Measurements from ENCODE around the gene KIF25.
"Not testable (repeated sequence)": the region's sequence is repeated elsewhere in the genome, so short reads cannot be mapped to it uniquely, and the experiment has no call there.

KIF25 gene

DNA sequence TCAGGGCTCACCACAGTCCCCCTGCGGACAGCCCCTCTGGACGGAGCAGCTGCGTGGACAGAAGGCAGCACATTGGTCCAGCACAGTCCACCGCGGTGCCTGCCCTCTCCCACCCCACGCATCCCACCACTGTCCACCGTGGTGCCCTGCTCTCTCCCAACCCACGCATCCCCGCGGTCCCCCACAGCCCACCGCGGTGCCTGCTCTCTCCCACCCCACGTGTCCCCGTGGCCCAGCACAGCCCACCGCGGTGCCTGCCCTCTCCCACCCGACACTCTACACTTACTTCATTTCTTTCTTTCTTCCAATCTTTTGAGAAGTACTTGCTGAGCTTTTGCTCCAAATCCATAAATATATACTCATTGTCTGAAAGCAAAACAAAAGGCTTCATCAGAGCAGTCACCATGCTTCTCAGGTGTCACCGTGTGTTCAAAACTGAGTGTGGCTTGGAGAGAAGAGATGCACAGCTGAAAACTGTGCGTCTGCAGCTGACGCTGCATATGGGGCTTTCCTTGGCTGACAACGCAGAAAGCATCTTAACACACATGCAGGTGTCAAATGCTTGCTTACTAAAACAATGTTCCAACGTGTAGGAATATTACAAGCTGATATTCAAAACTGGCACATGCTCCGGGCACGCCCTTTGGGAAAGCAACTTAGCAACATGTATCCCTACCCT, 69.7 kb downstream of the KIF25 start:
- Mint-ChIP-seq H3K36me3 (ENCODE audit: low read depth) (no peaks in the 10 kb centered on the region), H3K27me3 (ENCODE audit: low read depth) (no peaks in the 10 kb centered on the region), H3K4me1 (ENCODE audit: low read depth) (no peaks in the 10 kb centered on the region), H3K4me3 (no peak overlapping the region), H3K9me3 (no peaks in the 10 kb centered on the region), H3K27ac (no peak overlapping the region)
- no peak for DNase-seq (ENCODE audit: low spot score)

DNA sequence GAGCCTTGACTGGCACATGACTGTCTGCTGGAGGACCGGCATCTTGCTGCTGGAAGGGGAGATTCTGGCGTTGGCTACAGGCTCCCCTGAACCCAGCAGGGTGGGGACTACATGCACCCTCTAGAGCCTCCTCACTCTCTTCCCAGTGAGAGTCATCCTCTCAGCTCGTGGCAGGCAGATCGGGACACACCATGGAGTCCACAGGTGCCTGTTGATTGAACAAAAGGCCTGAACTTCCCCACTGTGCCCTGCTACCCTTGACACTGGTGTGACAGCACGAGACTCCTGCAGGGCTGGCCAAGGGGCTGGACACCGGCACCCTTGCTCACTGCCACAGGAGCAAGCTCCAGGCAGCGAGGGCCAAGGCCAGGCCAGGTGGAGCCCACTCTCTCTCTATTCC, 73.3 kb downstream of the KIF25 start:
- Mint-ChIP-seq H3K27ac (no peak overlapping the region), H3K9me3 (no peaks in the 10 kb centered on the region), H3K4me1 (ENCODE audit: low read depth) (no peaks in the 10 kb centered on the region), H3K4me3 (no peak overlapping the region), H3K36me3 (ENCODE audit: low read depth) (no peaks in the 10 kb centered on the region), H3K27me3 (ENCODE audit: low read depth) (no peaks in the 10 kb centered on the region)
- DNase-seq (ENCODE audit: low spot score) = no peak

DNA sequence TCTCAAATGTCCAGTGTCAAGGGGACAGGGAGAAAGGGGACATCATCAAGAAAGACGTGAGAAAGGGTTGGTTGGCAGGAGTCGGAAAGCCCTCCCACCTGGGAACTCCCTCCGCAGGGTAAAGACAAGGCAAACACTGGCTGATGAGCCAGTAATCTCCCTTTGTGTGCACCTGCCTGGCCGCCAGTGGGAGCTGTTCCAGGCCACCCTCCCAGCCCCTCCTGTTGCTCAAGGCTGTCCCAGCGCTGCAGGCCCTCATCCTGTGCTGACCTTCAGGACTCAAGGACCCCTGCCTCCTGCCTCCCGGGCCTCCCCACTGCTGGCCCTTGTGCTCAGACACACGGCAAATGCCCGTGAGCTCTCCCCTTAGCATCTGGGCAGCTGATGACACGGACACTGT, 74.1 kb downstream of the KIF25 start:
- Mint-ChIP-seq H3K9me3 (no peaks in the 10 kb centered on the region), H3K4me3 (no peak overlapping the region), H3K27me3 (ENCODE audit: low read depth) (no peaks in the 10 kb centered on the region), H3K36me3 (ENCODE audit: low read depth) (no peaks in the 10 kb centered on the region), H3K27ac (no peak overlapping the region), H3K4me1 (ENCODE audit: low read depth) (no peaks in the 10 kb centered on the region)
- DNase-seq (ENCODE audit: low spot score) = no peak

DNA sequence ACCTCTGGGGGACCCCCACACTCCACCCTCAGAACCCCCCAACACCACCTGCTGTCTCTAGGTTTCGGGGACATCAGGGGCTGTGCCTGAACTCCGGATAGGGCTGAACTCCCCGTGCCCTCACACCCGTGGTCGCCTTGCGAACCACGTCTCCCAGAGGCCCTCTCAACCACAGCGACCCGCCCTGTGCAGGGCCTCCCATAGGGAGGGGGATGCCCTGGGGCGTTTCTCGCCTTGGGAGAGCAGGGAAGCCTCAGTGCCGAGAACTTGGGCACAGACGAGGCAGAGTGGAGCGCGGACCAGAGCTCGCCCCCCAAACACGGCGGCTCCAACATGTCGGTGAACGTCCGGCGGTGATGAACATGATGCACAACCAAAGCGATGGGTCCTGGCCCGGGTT, 74.8 kb downstream of the KIF25 start:
- Mint-ChIP-seq H3K27me3 (ENCODE audit: low read depth) (no peaks in the 10 kb centered on the region), H3K4me1 (ENCODE audit: low read depth) (no peaks in the 10 kb centered on the region), H3K27ac (no peak overlapping the region), H3K9me3 (no peaks in the 10 kb centered on the region), H3K4me3 (no peak overlapping the region), H3K36me3 (ENCODE audit: low read depth) (no peaks in the 10 kb centered on the region)
- no peak for DNase-seq (ENCODE audit: low spot score)

DNA sequence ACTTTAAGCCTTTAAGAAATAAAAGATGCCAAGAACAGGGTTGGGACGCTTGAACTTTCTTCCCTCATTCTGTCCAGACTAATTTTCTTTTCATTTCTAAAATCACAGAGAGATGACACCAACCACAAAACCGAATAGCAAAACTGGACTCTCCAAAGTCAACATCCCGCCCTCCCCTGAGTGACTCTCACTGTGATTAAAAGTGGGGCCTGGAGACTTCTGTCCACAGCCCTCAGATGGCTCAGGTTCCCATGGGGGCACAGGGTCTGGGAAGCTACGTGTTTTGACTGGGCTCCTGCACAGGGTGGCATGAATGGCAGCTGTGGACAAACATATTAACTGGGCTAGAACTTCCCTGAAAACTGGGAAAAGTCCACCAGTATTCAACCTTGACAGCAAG, 75.3 kb downstream of the KIF25 start:
- Mint-ChIP-seq H3K27me3 (ENCODE audit: low read depth) (no peaks in the 10 kb centered on the region), H3K36me3 (ENCODE audit: low read depth) (no peaks in the 10 kb centered on the region), H3K9me3 (no peaks in the 10 kb centered on the region), H3K27ac (no peak overlapping the region), H3K4me3 (no peak overlapping the region), H3K4me1 (ENCODE audit: low read depth) (no peaks in the 10 kb centered on the region)
- no peak for DNase-seq (ENCODE audit: low spot score)

DNA sequence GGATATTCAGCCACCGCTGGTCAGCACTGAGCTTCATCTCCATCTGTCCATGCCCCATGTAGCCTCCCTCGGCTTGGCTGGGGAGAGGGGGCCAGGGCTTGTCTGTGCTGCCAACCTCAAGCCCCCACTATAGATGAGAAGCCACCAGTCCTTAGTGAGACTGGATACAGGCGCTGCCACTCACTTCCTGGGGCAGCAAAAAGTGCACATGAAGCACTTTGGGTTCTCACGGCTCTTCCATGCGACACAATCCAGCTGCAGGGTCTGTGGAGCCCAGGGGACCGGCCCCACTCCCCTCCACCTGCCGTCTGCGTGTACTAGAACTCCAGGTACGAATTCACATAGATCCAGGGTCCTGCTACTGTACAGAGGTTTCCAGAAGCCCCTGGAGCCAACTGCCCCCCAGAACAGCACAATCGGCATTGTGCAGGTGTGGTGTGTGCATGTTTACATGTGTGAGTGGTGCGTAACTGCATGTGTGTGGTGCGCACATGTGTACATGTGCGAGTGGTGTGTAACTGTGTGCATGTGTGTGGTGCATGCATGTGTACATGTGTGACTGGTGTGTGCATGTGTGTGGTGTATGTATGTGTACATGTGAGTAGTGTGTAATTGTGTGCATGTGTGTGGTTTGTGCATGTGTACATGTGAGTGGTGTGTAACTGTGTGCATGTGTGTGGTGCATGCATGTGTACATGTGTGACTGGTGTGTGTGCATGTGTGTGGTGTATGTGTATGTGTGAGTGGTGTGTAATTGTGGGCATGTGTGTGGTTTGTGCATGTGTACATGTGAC, 76.7 kb downstream of the KIF25 start:
- no peak for DNase-seq (ENCODE audit: low spot score)
- Mint-ChIP-seq H3K4me1 (ENCODE audit: low read depth) (no peaks in the 10 kb centered on the region), H3K36me3 (ENCODE audit: low read depth) (no peaks in the 10 kb centered on the region), H3K4me3 (no peak overlapping the region), H3K27me3 (ENCODE audit: low read depth) (no peaks in the 10 kb centered on the region), H3K27ac (no peak overlapping the region), H3K9me3 (no peaks in the 10 kb centered on the region)

DNA sequence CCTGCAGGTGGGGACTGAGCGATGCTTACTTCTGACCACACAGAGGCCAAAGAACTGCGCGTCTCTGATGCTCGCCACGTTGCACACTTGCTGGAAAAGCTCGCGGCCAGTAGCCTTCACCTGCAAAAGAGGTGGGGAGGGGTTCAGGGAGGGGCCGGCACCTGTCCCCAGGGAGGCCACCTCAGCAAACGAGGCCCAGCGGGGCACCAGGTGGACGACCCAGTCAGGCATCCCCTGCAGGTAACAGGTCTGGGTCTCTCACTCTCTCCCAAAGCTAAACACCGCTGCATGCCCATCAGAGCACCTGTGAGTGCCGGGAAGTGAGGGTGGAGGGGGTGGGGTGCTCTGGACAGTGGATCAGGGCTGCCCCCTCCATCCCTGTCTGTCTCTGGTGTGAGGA, 77.7 kb downstream of the KIF25 start:
- H3K9me3 Mint-ChIP-seq = no peaks in the 10 kb centered on the region
- H3K4me3 Mint-ChIP-seq = no peak overlapping the region
- H3K36me3 Mint-ChIP-seq (ENCODE audit: low read depth) = no peaks in the 10 kb centered on the region
- H3K27ac Mint-ChIP-seq = no peak overlapping the region
- no peaks in the 10 kb centered on the region for H3K27me3 Mint-ChIP-seq (ENCODE audit: low read depth)
- no peak for DNase-seq (ENCODE audit: low spot score)
- H3K4me1 Mint-ChIP-seq (ENCODE audit: low read depth) = no peaks in the 10 kb centered on the region

DNA sequence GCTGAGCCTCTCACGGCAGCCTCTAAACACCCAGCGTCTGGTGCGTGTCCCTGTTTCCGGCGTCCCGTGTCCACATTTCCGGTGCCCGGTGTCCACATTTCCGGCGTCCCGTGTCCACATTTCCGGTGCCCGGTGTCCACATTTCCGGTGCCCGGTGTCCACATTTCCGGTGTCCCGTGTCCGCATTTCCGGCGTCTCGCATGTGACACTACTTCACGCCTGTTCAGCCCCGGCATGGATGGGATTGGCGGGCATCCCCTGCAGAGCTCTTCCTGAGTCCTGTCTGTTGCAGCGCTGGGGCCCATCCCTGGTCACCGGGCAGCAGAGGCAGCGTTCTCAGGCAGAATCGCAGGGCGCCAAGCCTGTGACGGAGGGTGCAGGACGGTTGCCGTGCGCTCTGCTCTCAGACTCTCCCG, 78.3 kb downstream of the KIF25 start:
- no peak overlapping the region for H3K4me3 Mint-ChIP-seq
- no peaks in the 10 kb centered on the region for H3K27me3 Mint-ChIP-seq (ENCODE audit: low read depth)
- no peaks in the 10 kb centered on the region for H3K9me3 Mint-ChIP-seq

DNA sequence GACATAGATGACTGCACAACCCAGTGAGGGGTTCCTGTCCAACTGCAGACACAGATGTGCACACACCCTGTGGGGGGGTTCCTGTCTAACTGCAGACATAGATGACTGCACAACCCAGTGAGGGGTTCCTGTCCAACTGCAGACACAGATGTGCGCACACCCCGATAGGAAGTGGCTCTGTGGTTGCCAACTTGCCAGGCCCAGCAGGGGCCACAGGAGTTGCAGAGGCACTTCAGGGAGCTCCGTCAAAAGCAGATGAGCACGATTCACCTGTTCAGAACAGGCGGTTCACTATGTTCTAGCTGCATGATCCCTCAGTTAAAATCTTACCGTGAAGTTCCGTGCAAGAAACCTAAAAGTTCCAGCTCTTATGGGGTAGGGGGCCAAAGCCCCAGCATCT, 79.9 kb downstream of the KIF25 start:
- H3K9me3 Mint-ChIP-seq; H3K36me3 Mint-ChIP-seq (ENCODE audit: low read depth); H3K4me3 Mint-ChIP-seq; H3K27ac Mint-ChIP-seq; DNase-seq (ENCODE audit: low spot score); H3K4me1 Mint-ChIP-seq (ENCODE audit: low read depth); H3K27me3 Mint-ChIP-seq (ENCODE audit: low read depth): not testable (repeated sequence)

More for the DNA sequence above, 78.3 kb downstream of the KIF25 start:
- no peak for DNase-seq (ENCODE audit: low spot score)
- Mint-ChIP-seq H3K4me1 (ENCODE audit: low read depth) (no peaks in the 10 kb centered on the region), H3K27ac (no peak overlapping the region), H3K36me3 (ENCODE audit: low read depth) (no peaks in the 10 kb centered on the region)

DNA sequence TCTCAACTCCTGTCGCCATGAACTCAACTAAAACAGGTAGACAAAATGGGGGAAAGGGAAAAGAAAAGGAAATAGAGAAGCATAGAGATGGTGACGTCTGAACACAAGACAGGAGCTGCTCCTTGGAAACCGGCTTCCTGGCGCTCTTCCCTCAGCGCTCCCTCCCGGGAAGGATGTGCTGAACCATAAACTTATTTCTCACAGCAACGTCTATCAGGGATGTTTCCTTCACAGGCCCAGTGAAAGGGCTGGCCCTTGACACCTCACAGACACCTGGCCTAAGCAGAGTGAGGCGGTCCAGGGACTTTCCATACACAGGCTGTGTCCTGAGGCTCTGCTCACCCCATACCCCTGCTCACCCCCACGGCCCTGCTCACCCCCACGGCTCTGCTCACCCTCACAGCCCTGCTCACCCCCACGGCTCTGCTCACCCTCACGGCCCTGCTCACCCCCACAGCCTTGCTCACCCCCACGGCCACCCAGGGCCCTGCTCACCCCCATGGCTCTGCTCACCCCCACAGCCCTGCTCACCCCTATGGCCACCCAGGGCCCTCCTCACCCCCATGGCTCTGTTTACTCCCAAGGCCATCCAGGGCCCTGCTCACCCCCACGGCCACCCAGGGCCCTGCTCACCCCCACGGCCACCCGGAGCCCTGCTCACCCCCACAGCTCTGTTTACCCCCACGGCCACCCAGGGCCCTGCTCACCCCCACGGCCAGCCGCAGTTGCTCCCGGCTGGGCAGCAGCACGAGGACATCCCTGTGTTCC, 80.9 kb downstream of the KIF25 start:
- Mint-ChIP-seq H3K4me3 (no peak overlapping the region), H3K4me1 (ENCODE audit: low read depth) (no peaks in the 10 kb centered on the region), H3K27ac (no peak overlapping the region), H3K27me3 (ENCODE audit: low read depth) (no peaks in the 10 kb centered on the region), H3K36me3 (ENCODE audit: low read depth) (no peaks in the 10 kb centered on the region), H3K9me3 (no peaks in the 10 kb centered on the region)
- no peak for DNase-seq (ENCODE audit: low spot score)

DNA sequence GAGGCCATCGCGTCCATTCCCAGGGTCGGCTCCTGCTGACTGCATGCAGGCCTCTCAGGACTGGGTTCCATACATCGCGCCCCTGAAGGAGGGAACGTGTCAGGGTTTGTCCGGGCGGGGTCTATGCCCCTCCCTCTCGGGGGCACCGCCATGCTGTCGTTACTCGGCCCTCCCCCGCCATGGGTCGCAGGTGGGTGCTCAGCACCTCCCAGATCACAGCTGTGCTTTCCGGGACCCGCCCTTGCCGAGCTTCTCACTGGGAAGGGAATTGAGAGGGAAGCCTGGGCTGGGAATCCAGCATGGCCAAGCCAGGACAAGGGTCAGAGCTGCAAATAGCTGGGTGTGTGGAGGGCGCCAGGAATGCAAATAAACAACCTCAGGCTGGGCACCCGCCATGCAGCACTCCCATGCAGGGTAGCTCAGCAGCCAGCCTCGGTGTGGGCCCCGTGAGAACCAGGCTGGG, 81.5 kb downstream of the KIF25 start, which contains the start of gene FRMD1:
Gene FRMD1 (minus strand): TSS at position 270 of the 463 bp plus-strand sequence. CDS start 118 bp downstream, at position 152.
- Mint-ChIP-seq H3K27me3 (ENCODE audit: low read depth) (no peaks in the 10 kb centered on the region), H3K9me3 (no peaks in the 10 kb centered on the region), H3K4me3 (no peak within 1 kb of the TSS), H3K4me1 (ENCODE audit: low read depth) (no peaks in the 10 kb centered on the region), H3K27ac (no peak within 1 kb of the TSS), H3K36me3 (ENCODE audit: low read depth) (no peaks in the 10 kb centered on the region)
- DNase-seq (ENCODE audit: low spot score) = no peak

DNA sequence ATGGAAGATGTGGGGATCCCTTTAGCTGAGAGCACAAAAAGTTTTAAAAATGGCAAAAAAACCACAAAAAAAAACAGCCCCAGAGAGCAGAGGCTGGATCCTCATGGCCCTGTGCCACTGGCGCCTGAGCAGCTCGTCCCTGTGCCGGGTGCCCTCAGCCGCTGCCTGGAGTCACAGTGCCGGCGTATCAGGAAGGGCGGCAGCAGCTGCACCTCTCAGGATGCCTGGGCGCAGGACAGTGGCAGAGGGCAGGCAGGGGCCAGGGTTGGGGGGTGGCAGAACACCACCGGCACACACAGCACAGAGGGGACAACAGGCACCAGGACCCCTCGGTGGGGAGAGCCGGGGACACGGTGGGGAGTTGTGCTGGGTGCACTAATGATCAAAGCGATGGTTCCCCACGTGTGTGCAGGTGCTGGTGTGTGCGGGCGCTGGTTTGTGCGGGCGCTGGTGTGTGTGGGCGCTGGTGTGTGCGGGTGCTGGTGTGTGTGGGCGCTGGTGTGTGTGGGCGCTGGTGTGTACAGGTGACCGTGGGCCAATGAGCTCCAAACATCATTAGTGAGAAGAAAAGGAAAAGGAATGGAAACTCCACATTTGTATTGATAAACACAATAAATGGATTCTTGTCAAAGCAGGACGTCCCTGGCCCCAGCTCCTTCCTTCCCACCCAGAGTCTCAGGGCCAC, 83.1 kb downstream of the KIF25 start:
- Mint-ChIP-seq H3K36me3 (ENCODE audit: low read depth) (no peaks in the 10 kb centered on the region), H3K4me3 (no peak overlapping the region), H3K9me3 (no peaks in the 10 kb centered on the region), H3K27me3 (ENCODE audit: low read depth) (no peaks in the 10 kb centered on the region), H3K27ac (no peak overlapping the region), H3K4me1 (ENCODE audit: low read depth) (no peaks in the 10 kb centered on the region)
- DNase-seq (ENCODE audit: low spot score) = no peak

DNA sequence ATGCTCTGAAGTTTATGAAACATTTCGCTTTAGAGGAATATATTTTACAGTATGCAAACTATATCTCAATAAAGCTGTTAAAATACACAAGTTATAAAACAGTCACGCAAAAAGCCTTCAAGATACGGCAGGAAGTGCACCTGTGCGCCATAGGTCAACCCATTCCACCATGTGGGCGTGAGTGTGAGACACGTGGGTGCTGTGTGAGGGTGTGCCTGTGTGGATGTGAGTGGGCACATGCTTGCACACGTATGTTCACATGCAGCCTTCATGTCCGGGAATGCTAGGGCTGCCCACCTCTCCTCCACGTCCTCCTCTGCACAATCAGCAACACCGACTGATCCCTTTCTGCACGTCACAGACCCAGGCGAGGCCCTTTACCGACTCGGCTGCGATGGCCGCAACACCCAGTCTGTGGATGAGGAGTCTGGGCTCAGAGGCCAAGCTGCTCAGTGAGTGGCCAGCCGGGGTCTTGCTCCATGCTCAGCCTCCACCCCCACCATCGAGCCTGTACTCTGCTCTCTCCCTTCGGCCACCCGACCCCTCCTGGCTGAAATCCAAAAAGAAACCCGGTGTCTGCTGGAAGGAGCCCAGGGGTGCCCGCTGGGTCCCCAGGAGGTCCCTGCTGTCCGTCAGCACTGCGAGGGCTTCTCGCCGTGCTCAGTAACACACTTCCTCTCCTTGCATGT, 84.5 kb downstream of the KIF25 start:
- no peaks in the 10 kb centered on the region for H3K36me3 Mint-ChIP-seq (ENCODE audit: low read depth)
- no peak for DNase-seq (ENCODE audit: low spot score)
- no peaks in the 10 kb centered on the region for H3K27me3 Mint-ChIP-seq (ENCODE audit: low read depth)
- no peaks in the 10 kb centered on the region for H3K4me1 Mint-ChIP-seq (ENCODE audit: low read depth)
- H3K4me3 Mint-ChIP-seq = no peak overlapping the region
- no peaks in the 10 kb centered on the region for H3K9me3 Mint-ChIP-seq
- no peak overlapping the region for H3K27ac Mint-ChIP-seq

All from T-helper 2 cell treated with Interferon-gamma antibody and Interleukin-4, amounts not matched to agents 5 μg/mL and 100 μg/mL, for 36 hours (primary cell).